ENCODE results near the gene ZCCHC9. TPM values are rescaled to one million over a fixed set of nuclear protein-coding genes. Genes with fewer than 3 reads are reported as not detected.
A peak's percentile ranks its signal among the peaks of the same experiment; 100 is the strongest.
"Not testable (repeated sequence)": the region's sequence is repeated elsewhere in the genome, so short reads cannot be mapped to it uniquely, and the experiment has no call there.

The ZCCHC9 gene
- total RNA-seq, 6 experiments from 2014 or later = 26.8 to 33.9 (median 31.7) TPM

DNA sequence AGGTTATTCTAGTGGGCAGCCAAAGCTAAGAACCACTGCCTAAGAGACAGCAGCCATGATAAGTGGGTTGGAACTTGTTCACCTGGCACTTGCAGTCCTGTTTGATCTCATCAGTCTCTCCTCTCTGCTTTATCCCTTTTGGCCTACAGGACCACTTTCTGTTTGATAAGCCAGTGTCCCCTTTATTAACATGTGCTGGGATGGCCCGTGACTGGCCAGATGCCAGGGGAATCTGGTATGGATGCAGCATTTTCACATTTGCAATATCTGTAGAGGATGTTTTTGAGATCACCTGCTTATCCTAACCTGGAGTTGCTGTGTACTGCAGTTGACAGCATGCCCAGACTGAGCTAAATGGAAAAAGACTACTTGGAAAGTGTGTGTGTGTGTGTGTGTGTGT is 44.6 kb upstream of the ZCCHC9 start:
- Mint-ChIP-seq H3K36me3 (ENCODE audit: low read depth) (peaks cover 21% of the 10 kb centered on the region), H3K4me1 (ENCODE audit: low read depth) (no peaks in the 10 kb centered on the region)

DNA sequence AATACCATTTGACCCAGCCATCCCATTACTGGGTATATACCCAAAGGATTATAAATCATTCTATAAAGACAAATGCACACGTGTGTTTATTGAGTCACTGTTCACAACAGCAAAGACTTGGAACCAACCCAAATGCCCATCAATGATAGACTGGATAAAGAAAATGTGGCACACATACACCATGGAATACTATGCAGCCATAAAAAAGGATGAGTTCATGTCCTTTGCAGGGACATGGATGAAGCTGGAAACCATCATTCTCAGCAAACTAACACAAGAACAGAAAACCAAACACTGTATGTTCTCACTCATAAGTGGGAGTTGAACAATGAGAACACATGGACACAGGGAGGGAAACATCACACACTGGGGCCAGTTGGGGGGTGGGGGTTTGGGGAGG is 38.6 kb upstream of the ZCCHC9 start:
- DNase-seq; H3K4me3 Mint-ChIP-seq; H3K27ac Mint-ChIP-seq; H3K27me3 Mint-ChIP-seq (ENCODE audit: insufficient read depth); H3K4me1 Mint-ChIP-seq (ENCODE audit: low read depth): not testable (repeated sequence)
- Mint-ChIP-seq H3K9me3 (peaks cover 32% of the 10 kb centered on the region), H3K36me3 (ENCODE audit: low read depth) (peaks cover 30% of the 10 kb centered on the region)

More for the DNA sequence above, 44.6 kb upstream of the ZCCHC9 start:
- DNase-seq = no peak
- Mint-ChIP-seq H3K4me3 (no peak overlapping the region), H3K27me3 (ENCODE audit: insufficient read depth) (no peaks in the 10 kb centered on the region), H3K27ac (no peak overlapping the region), H3K9me3 (peaks cover 22% of the 10 kb centered on the region)
- TF ChIP-seq, protein P1, sequence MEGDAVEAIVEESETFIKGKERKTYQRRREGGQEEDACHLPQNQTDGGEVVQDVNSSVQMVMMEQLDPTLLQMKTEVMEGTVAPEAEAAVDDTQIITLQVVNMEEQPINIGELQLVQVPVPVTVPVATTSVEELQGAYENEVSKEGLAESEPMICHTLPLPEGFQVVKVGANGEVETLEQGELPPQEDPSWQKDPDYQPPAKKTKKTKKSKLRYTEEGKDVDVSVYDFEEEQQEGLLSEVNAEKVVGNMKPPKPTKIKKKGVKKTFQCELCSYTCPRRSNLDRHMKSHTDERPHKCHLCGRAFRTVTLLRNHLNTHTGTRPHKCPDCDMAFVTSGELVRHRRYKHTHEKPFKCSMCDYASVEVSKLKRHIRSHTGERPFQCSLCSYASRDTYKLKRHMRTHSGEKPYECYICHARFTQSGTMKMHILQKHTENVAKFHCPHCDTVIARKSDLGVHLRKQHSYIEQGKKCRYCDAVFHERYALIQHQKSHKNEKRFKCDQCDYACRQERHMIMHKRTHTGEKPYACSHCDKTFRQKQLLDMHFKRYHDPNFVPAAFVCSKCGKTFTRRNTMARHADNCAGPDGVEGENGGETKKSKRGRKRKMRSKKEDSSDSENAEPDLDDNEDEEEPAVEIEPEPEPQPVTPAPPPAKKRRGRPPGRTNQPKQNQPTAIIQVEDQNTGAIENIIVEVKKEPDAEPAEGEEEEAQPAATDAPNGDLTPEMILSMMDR (IDR thresholded peaks at IDR 0.05) = no peak

DNA sequence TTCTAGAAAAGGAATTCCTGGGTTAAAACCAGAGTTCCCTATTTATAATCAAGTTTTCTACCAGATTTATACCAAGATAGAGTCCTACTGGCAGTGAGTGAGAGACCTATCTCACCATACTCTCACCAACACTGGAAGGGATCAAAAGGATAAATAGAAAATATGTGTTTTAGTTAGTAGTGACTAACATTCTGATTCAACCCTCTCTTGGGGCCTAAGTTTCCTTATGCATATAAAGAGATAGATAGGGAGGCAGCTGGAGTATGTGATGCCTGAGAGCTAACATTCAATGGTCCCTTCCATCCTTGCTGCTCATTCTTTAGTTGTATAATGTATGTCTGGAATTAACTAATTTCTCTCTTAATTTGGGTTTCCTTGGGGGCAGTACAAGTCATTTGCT is 36.3 kb upstream of the ZCCHC9 start:
- Mint-ChIP-seq H3K27me3 (ENCODE audit: insufficient read depth) (no peaks in the 10 kb centered on the region), H3K4me3 (no peak overlapping the region), H3K27ac (no peak overlapping the region), H3K4me1 (ENCODE audit: low read depth) (peaks cover 31% of the 10 kb centered on the region), H3K36me3 (ENCODE audit: low read depth) (peaks cover 24% of the 10 kb centered on the region), H3K9me3 (peaks cover 27% of the 10 kb centered on the region)
- DNase-seq = peak; percentile 4
- TF ChIP-seq, protein P1 (IDR thresholded peaks at IDR 0.05) = no peak

DNA sequence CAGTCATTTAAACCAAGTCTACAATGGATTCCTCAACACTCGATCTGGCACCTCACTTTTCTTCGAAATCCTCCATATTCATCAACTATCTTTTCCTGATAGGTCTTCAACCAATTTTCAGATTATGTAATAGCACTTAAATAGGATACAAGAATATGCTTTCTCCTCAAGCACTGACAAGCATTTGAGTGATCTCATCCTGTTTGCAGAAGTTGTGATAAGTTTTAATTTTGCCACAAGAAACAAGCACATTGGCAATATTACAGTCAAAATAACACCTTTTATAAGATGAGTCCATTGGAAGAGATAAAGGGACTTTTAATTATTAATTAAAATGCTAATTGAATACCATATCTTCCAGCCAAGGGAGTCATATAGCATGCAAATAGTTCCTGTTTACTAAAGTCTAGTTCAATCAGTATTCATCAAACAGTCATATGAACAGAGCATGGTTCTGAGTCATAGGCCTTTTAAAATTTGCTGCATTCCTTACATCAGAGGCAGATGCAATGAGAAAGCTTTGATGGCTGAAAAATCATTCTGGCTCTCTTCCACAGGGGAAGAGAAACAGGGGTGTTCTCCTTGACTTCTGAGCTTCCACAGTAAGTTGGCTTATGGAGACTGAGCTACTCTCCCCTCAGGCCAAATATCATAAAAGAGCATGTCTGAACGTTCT is 32.7 kb upstream of the ZCCHC9 start:
- TF ChIP-seq, protein P1 (IDR thresholded peaks at IDR 0.05) = no peak
- H3K9me3 Mint-ChIP-seq = no peaks in the 10 kb centered on the region
- peak overlapping the region; percentile 47 for H3K4me3 Mint-ChIP-seq
- H3K4me1 Mint-ChIP-seq (ENCODE audit: low read depth) = peaks cover 35% of the 10 kb centered on the region
- H3K27ac Mint-ChIP-seq = peak overlapping the region; percentile 83
- H3K27me3 Mint-ChIP-seq (ENCODE audit: insufficient read depth) = no peaks in the 10 kb centered on the region
- H3K36me3 Mint-ChIP-seq (ENCODE audit: low read depth) = no peaks in the 10 kb centered on the region
- DNase-seq = peak; percentile 86

DNA sequence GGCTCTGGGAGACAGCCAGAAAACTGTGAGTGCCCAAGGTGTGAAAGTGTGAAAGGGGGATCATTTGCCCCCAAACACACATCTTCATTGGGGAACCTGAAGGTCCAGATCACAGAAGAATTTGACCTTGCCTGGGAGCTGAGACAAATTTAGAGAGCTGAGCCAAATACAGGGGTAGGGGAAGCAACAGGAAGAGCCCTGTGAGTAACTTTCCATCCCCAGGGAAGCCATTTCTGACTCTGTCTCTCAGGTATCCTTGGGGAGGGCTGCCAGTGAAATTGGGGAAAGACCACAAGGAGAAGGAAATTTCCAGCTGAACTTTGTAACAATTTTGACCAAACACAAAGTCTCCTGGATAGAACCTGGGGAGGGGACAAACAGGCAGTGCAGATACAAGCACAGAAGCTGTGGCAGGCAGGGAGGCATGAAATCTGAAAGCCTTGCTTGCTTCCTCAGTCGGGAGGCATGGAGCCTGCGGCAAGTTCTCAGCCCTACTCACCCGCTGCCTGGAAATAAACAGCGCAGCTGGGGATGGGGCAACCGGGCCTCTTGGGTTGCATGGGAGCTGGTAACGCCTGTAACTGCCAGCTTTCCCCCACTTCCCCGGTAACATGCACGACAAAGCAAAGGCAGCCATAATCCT is 31.5 kb upstream of the ZCCHC9 start:
- peaks cover 6% of the 10 kb centered on the region for H3K36me3 Mint-ChIP-seq (ENCODE audit: low read depth)
- H3K9me3 Mint-ChIP-seq = peaks cover 4% of the 10 kb centered on the region
- H3K4me3 Mint-ChIP-seq = no peak overlapping the region
- peak overlapping the region; percentile 83; the same call in 1 of the 2 replicates for H3K27ac Mint-ChIP-seq
- no peaks in the 10 kb centered on the region for H3K27me3 Mint-ChIP-seq (ENCODE audit: insufficient read depth)
- DNase-seq = no peak
- TF ChIP-seq, protein P1 (IDR thresholded peaks at IDR 0.05) = no peak
- H3K4me1 Mint-ChIP-seq (ENCODE audit: low read depth) = peaks cover 35% of the 10 kb centered on the region

DNA sequence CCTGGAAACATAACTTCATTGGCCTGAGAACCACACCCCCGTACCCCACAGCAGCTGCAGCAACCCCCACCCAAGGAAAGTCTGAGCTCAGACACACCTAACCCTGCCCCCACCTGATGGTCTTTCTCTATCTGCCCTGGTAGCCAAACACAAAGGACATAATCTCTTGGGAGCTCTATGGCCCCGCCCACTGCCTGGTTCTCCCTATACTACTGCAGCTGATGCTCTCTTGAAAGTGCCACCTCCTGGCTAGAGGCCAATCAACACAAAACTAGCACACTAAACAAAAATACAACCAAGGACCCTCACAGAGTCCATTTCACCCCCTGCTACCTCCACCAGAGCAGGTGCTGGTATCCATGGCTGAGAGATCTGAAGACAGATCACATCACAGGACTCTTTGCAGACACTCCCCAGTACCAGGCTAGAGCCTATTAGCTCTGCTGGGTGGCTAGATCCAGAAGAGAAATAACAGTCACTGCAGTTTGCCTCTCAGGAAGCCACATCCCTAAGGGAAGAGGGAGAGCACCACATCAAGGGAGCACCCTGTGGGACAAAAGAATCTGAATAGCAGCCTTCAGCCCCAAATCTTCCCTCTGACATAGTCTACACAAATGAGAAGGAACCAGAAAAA is 30.9 kb upstream of the ZCCHC9 start:
- Mint-ChIP-seq H3K36me3 (ENCODE audit: low read depth) (peaks cover 11% of the 10 kb centered on the region), H3K4me1 (ENCODE audit: low read depth) (peaks cover 28% of the 10 kb centered on the region), H3K9me3 (peaks cover 11% of the 10 kb centered on the region)
- not testable (repeated sequence) for H3K27me3 Mint-ChIP-seq (ENCODE audit: insufficient read depth); H3K27ac Mint-ChIP-seq; DNase-seq; H3K4me3 Mint-ChIP-seq
